ENCODE data around the gene RPL10A. TPM values are rescaled to one million over a fixed set of nuclear protein-coding genes. Genes with fewer than 3 reads are reported as not detected.
A peak's percentile ranks its signal among the peaks of the same experiment; 100 is the strongest.

RPL10A gene
- total and polyA plus RNA-seq, 2 of the 8 experiments (the other 6 are each of a cell fraction or from before 2014, with no cell fraction given) = 1,893 to 2,948 TPM

- Histone ChIP-seq H3K4me3 (ENCODE audit: extremely low read depth in 1 of 4, insufficient read depth in 2 of 4, low read depth in 3 of 4, low read length in 4 of 4) (peak overlapping the region in 1 of 4 experiments; percentile 56; a peak in 1 of 8 replicates), H3K4me1 (replicated peaks in 1 of 4; ENCODE audit: control insufficient read depth in 3 of 4, insufficient read depth in 4 of 4, low read length in 3 of 4) (peaks cover 26 to 63% (median 54%) of the 10 kb centered on the region in 4 experiments), H2BK15ac (ENCODE audit: low read length) (no peak overlapping the region), H4K20me1 (replicated peaks in 1 of 2; ENCODE audit: control insufficient read depth in 1 of 2, insufficient read depth in 2 of 2, low read length in 2 of 2) (peaks cover 15 to 29% of the 10 kb centered on the region in 2 experiments), H2BK120ac (replicated peaks; ENCODE audit: low read depth, low read length) (no peak overlapping the region), H3K4me2 (ENCODE audit: insufficient read depth in 1 of 2, low read depth in 2 of 2, low read length in 2 of 2) (peak overlapping the region; percentile 13 to 85; a peak in 2 of 4 replicates), H3K27me3 (replicated peaks in 1 of 4; ENCODE audit: control insufficient read depth in 3 of 4, extremely low read depth in 1 of 4, insufficient read depth in 3 of 4, low read length in 3 of 4) (peaks cover 0 to 5% (median 2%) of the 10 kb centered on the region in 4 experiments; a peak in 3 of 7 replicates), H3K79me1 (ENCODE audit: low read depth, low read length) (peaks cover 16% of the 10 kb centered on the region), H3K18ac (ENCODE audit: extremely low read depth, low read length) (no peak overlapping the region), H3K9me3 (ENCODE audit: insufficient read depth in 2 of 2, low read depth in 1 of 2, low read length in 1 of 2) (no peaks in the 10 kb centered on the region), H2BK5ac (ENCODE audit: low read depth, low read length) (no peak overlapping the region), H3K56ac (replicated peaks; ENCODE audit: insufficient read length, low read depth, low read length) (no peak overlapping the region), H3K23ac (ENCODE audit: insufficient read length) (no peak overlapping the region), H2AK5ac (ENCODE audit: low read depth, low read length) (no peak overlapping the region), H3K36me3 (ENCODE audit: control insufficient read depth in 2 of 4, insufficient read depth in 4 of 4, low read length in 3 of 4) (no peaks in the 10 kb centered on the region), H4K91ac (replicated peaks; ENCODE audit: insufficient read length, low read length) (no peak overlapping the region), H3K79me2 (ENCODE audit: control insufficient read depth in 1 of 2, insufficient read depth in 2 of 2, low read length in 2 of 2) (peaks cover 0 to 41% of the 10 kb centered on the region in 2 experiments; a peak in 2 of 4 replicates), H4K8ac (ENCODE audit: extremely low read depth, insufficient read depth, low read length) (no peak overlapping the region), H3K27ac (ENCODE audit: low read depth, low read length) (no peak overlapping the region), H2AFZ (ENCODE audit: low read length) (no peak overlapping the region), H3K14ac (ENCODE audit: insufficient read length) (no peak overlapping the region), H3K23me2 (ENCODE audit: low read depth, low read length) (peaks cover 3% of the 10 kb centered on the region), H4K5ac (ENCODE audit: insufficient read length, low read depth, low read length) (no peak overlapping the region), H3K4ac (replicated peaks; ENCODE audit: insufficient read length, low read depth, low read length) (no peak overlapping the region), H2BK20ac (ENCODE audit: low read length) (0 out of 2 replicates have a peak overlapping the region, but pooled peaks have one; percentile 61), H3K9ac (replicated peaks in 1 of 4; ENCODE audit: extremely low read depth in 1 of 4, low read depth in 3 of 4, low read length in 3 of 4) (no peak overlapping the region), H2BK12ac (ENCODE audit: low read depth, low read length) (no peak overlapping the region)
- POLR2A ChIA-PET (ENCODE audit: partially characterized antibody) = interaction anchor here (1.5 to 37.6 kb wide), 3 partner anchors 1 to 29 kb away, joined by 5 to 1319 read pairs (median 1319); partner anchors contain the start of genes RPL10A and TEAD3
- no peak for FAIRE-seq
- CTCF ChIA-PET (ENCODE audit: partially characterized antibody) = interaction anchor here (1.0 kb wide), 1 partner anchor 30 kb away, joined by 3 read pairs; no protein-coding TSS in a partner anchor
- 73% methylated on average over 7 of the region's 7 CpGs; no CpG with 5 or more reads in 1 of the 2 experiments for WGBS, 2 experiments (ENCODE audit: extremely low coverage in 1 of 2, insufficient coverage in 1 of 2, insufficient read length in 1 of 2, insufficient replicate concordance in 2 of 2, low coverage in 1 of 2, low lambda C conversion rate in 2 of 2, missing lambda C conversion rate in 1 of 2)
- DNase-seq (ENCODE audit: low read depth in 1 of 2, low spot score in 2 of 2) = no peak
- TF ChIP-seq CEBPB (IDR thresholded peaks at IDR 0.05; ENCODE audit: low read depth, low read length) (peak; percentile 42), RXRA (IDR thresholded peaks at IDR 0.05; ENCODE audit: insufficient read depth, low read depth, low read length) (no peak)
Measured at GRCh38 chr6:35492974-35493284, 24.7 kb downstream of the RPL10A start.

Data from H1 (cell line).